Endothelial cell of umbilical vein (primary cell): Measurements from ENCODE around the gene HSD17B10. TPM values are rescaled to one million over a fixed set of nuclear protein-coding genes. Genes with fewer than 3 reads are reported as not detected.

Experiments used
- BruUV-seq: library from RNA; stranded (reverse); fragments of 400-500 nt; replicated peaks from 2 replicates; lab custom pipeline; 2021; lab: Mats Ljungman, UMichigan
- CTCF ChIA-PET: fragments of 300-600, 350-600 bp; sonication (Branson Sonifier 250); formaldehyde crosslinking; loops from one replicate; lab custom pipeline; 2021; ENCODE audit warnings: antibody characterized with exemption, inconsistent platforms; lab: Charles Lee
- POLR2A ChIA-PET: fragments of 300-600, 350-600 bp; sonication (Branson Sonifier 250); formaldehyde crosslinking; loops from one replicate; lab custom pipeline; 2021; ENCODE audit warnings: antibody characterized with exemption, inconsistent platforms; lab: Charles Lee
- DNase-seq: peaks from one replicate; pipeline ENCODE4 v3.0.0-alpha.2; 2011; ENCODE audit warnings: low read depth, low spot score
- FAIRE-seq: peaks from 2 replicates; lab custom pipeline; 2011; peaks lifted over from hg19 to GRCh38; lab: Jason Lieb, UNC
- H2AFZ ChIP-seq: 2 replicates; pipeline ENCODE4 v1.6.0; 2012; ENCODE audit warnings: low read depth, low read length, control low read depth, inconsistent platforms
- H3K27ac ChIP-seq: 2 replicates; pipeline ENCODE4 v1.5.1; 2011; ENCODE audit warnings: low read depth, mild to moderate bottlenecking, control low read depth, low read length, moderate library complexity; ENCODE audit not compliant: insufficient read depth
- H3K27me3 ChIP-seq, 2 experiments: 2 replicates each; pipeline versions ENCODE4 v1.6.0 to v1.6.1; 2011; ENCODE audit warnings: low read length in 2 of 2, mixed read lengths in 1 of 2; ENCODE audit not compliant: control insufficient read depth in 2 of 2, insufficient read depth in 2 of 2
- H3K36me3 ChIP-seq, 2 experiments: 2 replicates in 1 of 2; 3 replicates in 1 of 2; pipeline ENCODE4 v1.5.1; 2011; ENCODE audit warnings: low read length in 2 of 2, mild to moderate bottlenecking in 1 of 2, moderate library complexity in 1 of 2; ENCODE audit not compliant: control insufficient read depth in 2 of 2, insufficient read depth in 2 of 2; ENCODE audit errors: extremely low read depth in 1 of 2
- H3K4me1 ChIP-seq: 3 replicates; pipeline ENCODE4 v1.5.1; 2011; ENCODE audit warnings: mild to moderate bottlenecking, low read length; ENCODE audit not compliant: control insufficient read depth, insufficient read depth; ENCODE audit errors: extremely low read depth
- H3K4me2 ChIP-seq: 2 replicates; pipeline ENCODE4 v1.6.1; 2011; ENCODE audit warnings: low read length, control low read depth, mixed read lengths; ENCODE audit not compliant: insufficient read depth
- H3K4me3 ChIP-seq, 3 experiments: fragments of 200-600 bp in 1 of 3; sonication (generic), shearing (Covaris generic) in 1 of 3; replicated peaks in 1 of 3; 2 replicates each; pipeline ENCODE4 v1.5.1; 2011 to 2016; ENCODE audit warnings: control low read depth in 3 of 3, low read length in 3 of 3, mild to moderate bottlenecking in 2 of 3, inconsistent platforms in 1 of 3, low read depth in 1 of 3, moderate library complexity in 1 of 3; ENCODE audit not compliant: insufficient read depth in 1 of 3
- H3K79me2 ChIP-seq: 2 replicates; pipeline ENCODE4 v1.6.0; 2012; ENCODE audit warnings: low read length, inconsistent platforms; ENCODE audit not compliant: control insufficient read depth, insufficient read depth
- H3K9ac ChIP-seq: replicated peaks from 2 replicates; pipeline ENCODE3; 2011; ENCODE audit warnings: low read length, control low read depth; ENCODE audit not compliant: insufficient read depth; ENCODE audit errors: extremely low read depth
- H3K9me1 ChIP-seq: replicated peaks from 3 replicates; pipeline ENCODE4 v1.6.0; 2011; ENCODE audit warnings: mild to moderate bottlenecking, low read length; ENCODE audit not compliant: control insufficient read depth, insufficient read depth; ENCODE audit errors: extremely low read depth
- H3K9me3 ChIP-seq: replicated peaks from 2 replicates; pipeline ENCODE4 v1.5.1; 2012; ENCODE audit warnings: low read length, inconsistent platforms; ENCODE audit not compliant: control insufficient read depth, insufficient read depth
- H4K20me1 ChIP-seq: replicated peaks from 2 replicates; pipeline ENCODE3; 2011; ENCODE audit warnings: mild to moderate bottlenecking, low read length; ENCODE audit not compliant: control insufficient read depth, insufficient read depth; ENCODE audit errors: extremely low read depth
- EZH2 ChIP-seq: IDR thresholded peaks from 2 replicates; pipeline ENCODE4 v1.6.1; 2012; ENCODE audit warnings: borderline replicate concordance, low read depth, mild to moderate bottlenecking, moderate library complexity, low read length, inconsistent platforms; ENCODE audit not compliant: severe bottlenecking
- FOS ChIP-seq: IDR thresholded peaks from 2 replicates; pipeline ENCODE4 v1.6.1; 2011; ENCODE audit warnings: mild to moderate bottlenecking, low read length, moderate library complexity, borderline replicate concordance; ENCODE audit not compliant: insufficient read depth
- GATA2 ChIP-seq: IDR thresholded peaks from 2 replicates; pipeline ENCODE4 v1.7.0; 2011; ENCODE audit warnings: low read depth, mild to moderate bottlenecking, moderate library complexity, mixed read lengths, low read length; ENCODE audit not compliant: insufficient read length, insufficient read depth
- JUN ChIP-seq: IDR thresholded peaks from 2 replicates; pipeline ENCODE4 v1.6.1; 2011; ENCODE audit warnings: borderline replicate concordance, low read depth; ENCODE audit not compliant: insufficient read length, insufficient read depth
- MYC ChIP-seq: IDR thresholded peaks from one replicate; pipeline ENCODE4 v1.6.1; 2011; ENCODE audit warnings: mild to moderate bottlenecking, low read depth, low read length
- POLR2A ChIP-seq: IDR thresholded peaks from 2 replicates; pipeline ENCODE4 v1.6.1; 2012; ENCODE audit warnings: low read depth, mild to moderate bottlenecking, control low read depth, low read length
- POLR2AphosphoS5 ChIP-seq: IDR thresholded peaks from 2 replicates; pipeline ENCODE4 v1.6.1; 2012; ENCODE audit warnings: low read depth, mild to moderate bottlenecking, control low read depth, low read length, moderate library complexity; ENCODE audit not compliant: insufficient read depth
- dilution Hi-C: fragments of 300-500 bp; cut with MboI; formaldehyde crosslinking; loops from one replicate; pipeline ENCODE4 v1.15.0; 2019; ENCODE audit warnings: low sequenced_read_pairs; ENCODE audit not compliant: extremely low pct_ligation_motif_present
- intact Hi-C: fragments of 100-400 bp; cut with micrococcal nuclease; formaldehyde crosslinking; loops from one replicate; pipeline ENCODE4 v1.10.0; 2022
- polyA plus RNA-seq, 4 experiments: library from polyadenylated mRNA; depleted of rRNA in 3 of 4; stranded (reverse) in 3 of 4; unstranded in 1 of 4; fragments of >200 nt; gene quantifications; 2 replicates each; pipeline versions ENCODE4 v1.2.1 to v1.2.3, GENCODE V29; 2011 to 2012; ENCODE audit warnings: missing spikeins in 1 of 4
- total RNA-seq: library from RNA; stranded (reverse); gene quantifications from 2 replicates; pipeline ENCODE4 v1.2.3, GENCODE V29; 2021
- TF ChIP-seq, protein P1 (sequence below): IDR thresholded peaks from 2 replicates; pipeline ENCODE4 v1.6.1; 2011; ENCODE audit not compliant: insufficient read depth, insufficient read length
- TF ChIP-seq, protein P2 (sequence below), 2 donors: IDR thresholded peaks; 1 replicate in 1 of 2; 2 replicates in 1 of 2; pipeline ENCODE4 v1.5.1; 2011; ENCODE audit warnings: low read length in 2 of 2, mild to moderate bottlenecking in 2 of 2, moderate library complexity in 2 of 2, control low read depth in 1 of 2, inconsistent platforms in 1 of 2, low read depth in 1 of 2; ENCODE audit not compliant: insufficient read depth in 1 of 2; ENCODE audit errors: extremely low read depth in 1 of 2

Gene HSD17B10
- total and polyA plus RNA-seq, 2 donors (not counting 3 experiments of a cell fraction or from before 2014, with no cell fraction given): 82.3 to 171 TPM

DNA sequence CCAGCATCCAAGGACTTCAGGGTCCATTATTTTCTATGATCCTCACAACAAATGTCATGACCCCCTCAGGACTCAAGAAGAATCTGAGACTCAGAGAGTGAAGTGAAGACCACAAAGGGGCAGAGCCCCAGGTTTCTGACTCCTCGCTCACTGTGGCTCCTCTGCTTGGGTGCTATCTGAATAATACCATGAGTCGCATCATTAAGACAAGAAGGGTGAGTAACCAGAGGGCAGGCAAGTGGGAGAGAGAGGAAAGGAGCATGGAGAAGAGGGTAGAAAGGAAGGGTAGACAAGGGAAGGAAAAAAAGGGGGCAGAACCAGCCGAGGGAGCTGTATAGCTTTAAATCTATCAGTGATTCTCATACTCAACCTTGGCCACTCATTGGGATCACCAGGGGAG lies 15.5 kb upstream of the HSD17B10 start:
- POLR2A ChIA-PET: no interaction called here

More for the DNA sequence above, 15.5 kb upstream of the HSD17B10 start:
- Histone ChIP-seq H3K27ac (no peak overlapping the region), H3K79me2 (no peaks in the 10 kb centered on the region), H3K9me1 (no peaks in the 10 kb centered on the region), H3K9ac (no peak overlapping the region), H3K4me2 (no peak overlapping the region), H2AFZ (no peak overlapping the region), H3K9me3 (no peaks in the 10 kb centered on the region), H3K4me1 (no peaks in the 10 kb centered on the region), H4K20me1 (no peaks in the 10 kb centered on the region), H3K36me3 (no peaks in the 10 kb centered on the region), H3K4me3 (no peak overlapping the region), H3K27me3 (no peaks in the 10 kb centered on the region)
- DNase-seq: no peak
- dilution Hi-C loops: no loop called here
- CTCF ChIA-PET: no interaction called here
- TF ChIP-seq, protein P1, sequence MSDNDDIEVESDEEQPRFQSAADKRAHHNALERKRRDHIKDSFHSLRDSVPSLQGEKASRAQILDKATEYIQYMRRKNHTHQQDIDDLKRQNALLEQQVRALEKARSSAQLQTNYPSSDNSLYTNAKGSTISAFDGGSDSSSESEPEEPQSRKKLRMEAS: no peak
- no peak for TF ChIP-seq POLR2A
- no peak for TF ChIP-seq GATA2
- TF ChIP-seq POLR2AphosphoS5: no peak
- TF ChIP-seq, protein P2, sequence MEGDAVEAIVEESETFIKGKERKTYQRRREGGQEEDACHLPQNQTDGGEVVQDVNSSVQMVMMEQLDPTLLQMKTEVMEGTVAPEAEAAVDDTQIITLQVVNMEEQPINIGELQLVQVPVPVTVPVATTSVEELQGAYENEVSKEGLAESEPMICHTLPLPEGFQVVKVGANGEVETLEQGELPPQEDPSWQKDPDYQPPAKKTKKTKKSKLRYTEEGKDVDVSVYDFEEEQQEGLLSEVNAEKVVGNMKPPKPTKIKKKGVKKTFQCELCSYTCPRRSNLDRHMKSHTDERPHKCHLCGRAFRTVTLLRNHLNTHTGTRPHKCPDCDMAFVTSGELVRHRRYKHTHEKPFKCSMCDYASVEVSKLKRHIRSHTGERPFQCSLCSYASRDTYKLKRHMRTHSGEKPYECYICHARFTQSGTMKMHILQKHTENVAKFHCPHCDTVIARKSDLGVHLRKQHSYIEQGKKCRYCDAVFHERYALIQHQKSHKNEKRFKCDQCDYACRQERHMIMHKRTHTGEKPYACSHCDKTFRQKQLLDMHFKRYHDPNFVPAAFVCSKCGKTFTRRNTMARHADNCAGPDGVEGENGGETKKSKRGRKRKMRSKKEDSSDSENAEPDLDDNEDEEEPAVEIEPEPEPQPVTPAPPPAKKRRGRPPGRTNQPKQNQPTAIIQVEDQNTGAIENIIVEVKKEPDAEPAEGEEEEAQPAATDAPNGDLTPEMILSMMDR (IDR thresholded peaks at IDR 0.05; ENCODE audit: extremely low read depth in 1 of 2, insufficient read depth in 1 of 2, low read depth in 1 of 2, low read length in 2 of 2): no peak
- TF ChIP-seq JUN: no peak
- TF ChIP-seq MYC: no peak
- no peak for TF ChIP-seq FOS
- no peak for TF ChIP-seq EZH2
- FAIRE-seq: no peak
- BruUV-seq: no TSS peak
- intact Hi-C loops: no loop called here
